ENCODE data around the gene RRAGB. TPM values are rescaled to one million over a fixed set of nuclear protein-coding genes. Genes with fewer than 3 reads are reported as not detected.

The RRAGB gene
- total RNA-seq, 1 donor from 2014 or later, result 17.1 TPM

GRCh38 chrX:55783723-55784122 lies 66.2 kb downstream of the RRAGB start:
- FAIRE-seq, result no peak
- H3K36me3 ChIP-seq (ENCODE audit: control insufficient read depth, insufficient read depth, low read length), result no peaks in the 10 kb centered on the region
- no peak overlapping the region for H3K4me3 ChIP-seq (ENCODE audit: low read depth, low read length)
- DNase-seq (ENCODE audit: low read depth), result no peak
- H3K27me3 ChIP-seq (ENCODE audit: control insufficient read depth, insufficient read depth, low read length), result no peaks in the 10 kb centered on the region
- TF ChIP-seq CTCF (IDR thresholded peaks at IDR 0.05; ENCODE audit: insufficient read depth, low read length, severe bottlenecking), result no peak

GRCh38 chrX:55787063-55787462 lies 69.5 kb downstream of the RRAGB start:
- no peak for FAIRE-seq
- no peaks in the 10 kb centered on the region for H3K36me3 ChIP-seq (ENCODE audit: control insufficient read depth, insufficient read depth, low read length)

GRCh38 chrX:55787727-55788126 lies 70.2 kb downstream of the RRAGB start:
- DNase-seq (ENCODE audit: low read depth) (no peak), FAIRE-seq (no peak)
- Histone ChIP-seq H3K4me3 (ENCODE audit: low read depth, low read length) (no peak overlapping the region), H3K27me3 (ENCODE audit: control insufficient read depth, insufficient read depth, low read length) (no peaks in the 10 kb centered on the region), H3K36me3 (ENCODE audit: control insufficient read depth, insufficient read depth, low read length) (no peaks in the 10 kb centered on the region)
- TF ChIP-seq CTCF (IDR thresholded peaks at IDR 0.05; ENCODE audit: insufficient read depth, low read length, severe bottlenecking), result no peak

More at GRCh38 chrX:55787063-55787462, 69.5 kb downstream of the RRAGB start:
- peak; percentile 20 for DNase-seq (ENCODE audit: low read depth)
- no peaks in the 10 kb centered on the region for H3K27me3 ChIP-seq (ENCODE audit: control insufficient read depth, insufficient read depth, low read length)
- TF ChIP-seq CTCF (IDR thresholded peaks at IDR 0.05; ENCODE audit: insufficient read depth, low read length, severe bottlenecking), result no peak
- H3K4me3 ChIP-seq (ENCODE audit: low read depth, low read length), result no peak overlapping the region

GRCh38 chrX:55794405-55794804 lies 76.9 kb downstream of the RRAGB start:
- no peak for FAIRE-seq
- H3K4me3 ChIP-seq (ENCODE audit: low read depth, low read length), result no peak overlapping the region
- no peaks in the 10 kb centered on the region for H3K27me3 ChIP-seq (ENCODE audit: control insufficient read depth, insufficient read depth, low read length)

GRCh38 chrX:55796496-55796895 lies 78.9 kb downstream of the RRAGB start:
- Histone ChIP-seq H3K4me3 (ENCODE audit: low read depth, low read length) (no peak overlapping the region), H3K27me3 (ENCODE audit: control insufficient read depth, insufficient read depth, low read length) (no peaks in the 10 kb centered on the region), H3K36me3 (ENCODE audit: control insufficient read depth, insufficient read depth, low read length) (no peaks in the 10 kb centered on the region)
- FAIRE-seq (no peak), DNase-seq (ENCODE audit: low read depth) (peak; percentile 54)
- TF ChIP-seq CTCF (IDR thresholded peaks at IDR 0.05; ENCODE audit: insufficient read depth, low read length, severe bottlenecking), result no peak

More at GRCh38 chrX:55794405-55794804, 76.9 kb downstream of the RRAGB start:
- no peak for TF ChIP-seq CTCF (IDR thresholded peaks at IDR 0.05; ENCODE audit: insufficient read depth, low read length, severe bottlenecking)
- no peak for DNase-seq (ENCODE audit: low read depth)
- no peaks in the 10 kb centered on the region for H3K36me3 ChIP-seq (ENCODE audit: control insufficient read depth, insufficient read depth, low read length)

- TF ChIP-seq CTCF (IDR thresholded peaks at IDR 0.05; ENCODE audit: insufficient read depth, low read length, severe bottlenecking), result no peak
- Histone ChIP-seq H3K36me3 (ENCODE audit: control insufficient read depth, insufficient read depth, low read length) (no peaks in the 10 kb centered on the region), H3K4me3 (ENCODE audit: low read depth, low read length) (no peak overlapping the region), H3K27me3 (ENCODE audit: control insufficient read depth, insufficient read depth, low read length) (no peaks in the 10 kb centered on the region)
- DNase-seq (ENCODE audit: low read depth), result no peak
- FAIRE-seq, result no peak
Measured at GRCh38 chrX:55801811-55802210, 84.3 kb downstream of the RRAGB start.
